HL-60 (cell line): Measurements from ENCODE around the gene PDSS2.

ENCODE experiments used
- DNase-seq, 2 experiments: peaks; one replicate each; pipeline ENCODE4 v3.0.0-alpha.2; 2010 to 2020; ENCODE audit warnings: low read depth in 1 of 2, low spot score in 1 of 2
- H3K27ac ChIP-seq: fragments of 250-450 bp; sonication (Bioruptor Pico); replicated peaks from 2 replicates; pipeline ENCODE4 v1.5.1; 2020; ENCODE audit warnings: mild to moderate bottlenecking, moderate library complexity
- H3K27me3 ChIP-seq: fragments of 250-450 bp; sonication (Bioruptor Pico); 2 replicates; pipeline ENCODE4 v1.5.1; 2021; ENCODE audit warnings: mild to moderate bottlenecking, moderate library complexity; ENCODE audit not compliant: insufficient read depth, poor library complexity, severe bottlenecking
- H3K4me3 ChIP-seq: replicated peaks from 2 replicates; pipeline ENCODE4 v1.5.1; 2011; ENCODE audit warnings: mild to moderate bottlenecking, control low read depth, low read length; ENCODE audit not compliant: insufficient read depth
- CTCF ChIP-seq: IDR thresholded peaks from one replicate; pipeline ENCODE4 v1.5.1; 2011; ENCODE audit warnings: low read length, control low read depth, inconsistent platforms; ENCODE audit not compliant: insufficient read depth
- GABPA ChIP-seq: IDR thresholded peaks from 2 replicates; pipeline ENCODE4 v1.6.1; 2012; ENCODE audit warnings: low read depth
- POLR2AphosphoS5 ChIP-seq: IDR thresholded peaks from 2 replicates; pipeline ENCODE4 v1.6.1; 2012; ENCODE audit warnings: low read depth
- REST ChIP-seq: IDR thresholded peaks from 2 replicates; pipeline ENCODE4 v1.6.1; 2012; ENCODE audit warnings: low read depth; ENCODE audit not compliant: insufficient replicate concordance
- SPI1 ChIP-seq: IDR thresholded peaks from 2 replicates; pipeline ENCODE4 v1.6.1; 2012; ENCODE audit warnings: low read depth, mild to moderate bottlenecking, borderline replicate concordance

The PDSS2 gene

GRCh38 chr6:107413966-107414645 lies 45.3 kb downstream of the PDSS2 start:
- no peaks in the 10 kb centered on the region for H3K27me3 ChIP-seq
- DNase-seq, result no peak
- H3K4me3 ChIP-seq, result no peak overlapping the region
- H3K27ac ChIP-seq, result no peak overlapping the region
- TF ChIP-seq POLR2AphosphoS5, result no peak
- TF ChIP-seq REST, result no peak
- TF ChIP-seq GABPA, result no peak
- no peak for TF ChIP-seq SPI1
- TF ChIP-seq CTCF, result no peak

GRCh38 chr6:107411161-107411560 lies 48.2 kb downstream of the PDSS2 start:
- no peak overlapping the region for H3K4me3 ChIP-seq
- no peak overlapping the region for H3K27ac ChIP-seq
- TF ChIP-seq POLR2AphosphoS5, result no peak
- no peak for TF ChIP-seq GABPA
- no peak for TF ChIP-seq SPI1
- TF ChIP-seq REST, result no peak
- no peak for TF ChIP-seq CTCF
- no peak for DNase-seq
- no peaks in the 10 kb centered on the region for H3K27me3 ChIP-seq

DNA sequence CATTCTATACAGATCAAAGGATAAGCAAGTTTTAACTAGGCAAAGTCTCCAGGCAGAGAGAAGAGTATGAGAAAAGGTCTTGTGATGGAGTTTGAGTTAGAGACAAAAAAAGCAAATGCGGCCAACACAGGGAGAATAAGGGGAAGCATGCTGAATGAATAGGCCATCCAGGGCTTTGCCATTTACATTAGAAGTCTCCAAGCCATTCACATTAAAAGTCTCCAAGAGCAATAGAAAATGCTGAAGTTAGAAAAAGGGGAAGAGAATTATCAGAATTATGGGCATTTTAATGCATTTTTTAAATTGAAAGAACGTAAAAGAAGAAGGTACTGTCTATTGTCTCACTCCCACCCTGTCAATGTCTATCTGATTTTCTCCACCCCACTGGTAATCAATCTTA lies 49.4 kb downstream of the PDSS2 start:
- H3K27ac ChIP-seq, result no peak overlapping the region

DNA sequence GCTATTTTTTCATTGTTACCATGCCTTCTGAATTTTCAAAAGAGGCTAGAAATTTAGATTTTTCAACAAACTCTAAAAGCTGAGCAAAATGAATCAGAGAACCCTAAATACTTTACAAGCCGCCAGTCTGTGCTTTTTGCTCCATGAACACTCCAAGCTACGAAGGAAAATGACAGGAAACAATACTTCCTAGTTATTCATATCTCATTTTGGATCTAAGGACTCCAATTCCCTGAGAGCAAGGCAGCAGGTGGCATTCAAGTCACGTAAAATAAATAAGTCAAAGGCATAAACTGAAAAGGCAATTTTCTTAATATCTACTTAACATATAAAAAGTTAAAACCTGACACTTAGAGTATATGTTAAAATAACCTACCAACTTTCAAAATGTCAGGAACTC lies 50.6 kb downstream of the PDSS2 start:
- no peak for DNase-seq
- no peak for TF ChIP-seq POLR2AphosphoS5
- Histone ChIP-seq H3K27ac (no peak overlapping the region), H3K27me3 (no peaks in the 10 kb centered on the region), H3K4me3 (no peak overlapping the region)

More for the DNA sequence above, 49.4 kb downstream of the PDSS2 start:
- no peak for DNase-seq
- Histone ChIP-seq H3K27me3 (no peaks in the 10 kb centered on the region), H3K4me3 (no peak overlapping the region)
- no peak for TF ChIP-seq GABPA
- peak; percentile 57; the same call in 1 of the 2 replicates for TF ChIP-seq SPI1

DNA sequence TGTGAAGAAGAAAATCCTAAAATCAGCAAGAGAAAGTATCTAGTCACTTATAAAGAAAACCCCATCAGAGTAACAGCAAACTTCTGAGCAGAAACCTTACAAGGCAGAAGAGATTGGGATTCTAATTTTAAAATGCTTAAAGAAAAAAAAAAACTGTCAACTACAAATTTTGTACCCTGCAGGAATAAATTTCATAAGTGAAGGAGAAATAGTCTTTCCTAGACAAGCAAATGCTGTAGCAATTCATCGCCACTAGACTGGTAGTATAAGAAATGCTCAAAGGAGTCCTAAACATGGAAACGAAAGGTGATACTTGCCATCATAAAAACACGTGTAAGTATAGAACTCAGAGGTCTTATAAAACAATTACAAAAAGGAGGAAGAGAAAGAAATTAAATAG lies 54.4 kb downstream of the PDSS2 start:
- Histone ChIP-seq H3K4me3 (no peak overlapping the region), H3K27me3 (no peaks in the 10 kb centered on the region), H3K27ac (no peak overlapping the region)
- TF ChIP-seq SPI1, result no peak
- TF ChIP-seq POLR2AphosphoS5, result no peak
- TF ChIP-seq GABPA, result no peak
- TF ChIP-seq REST, result no peak
- TF ChIP-seq CTCF, result no peak
- no peak for DNase-seq
